HEK293 (cell line): ENCODE measurements around the gene PPP1R12C.
A peak's percentile ranks its signal among the peaks of the same experiment; 100 is the strongest.

Experiments
- BCL11A ChIP-seq: fragments of 450-650 bp; formaldehyde crosslinking; IDR thresholded peaks from 2 replicates; pipeline ENCODE4 v1.5.1; 2016; ENCODE audit warnings: low read depth, missing biosample characterization, missing genetic modification characterization
- FEZF1 ChIP-seq: fragments of 450-650 bp; formaldehyde crosslinking; IDR thresholded peaks from 2 replicates; pipeline ENCODE4 v1.5.1; 2016; ENCODE audit warnings: missing biosample characterization, missing genetic modification characterization
- OVOL3 ChIP-seq: fragments of 450-650 bp; formaldehyde crosslinking; IDR thresholded peaks from 2 replicates; pipeline ENCODE4 v1.5.1; 2016; ENCODE audit warnings: missing biosample characterization, missing genetic modification characterization
- SCRT2 ChIP-seq: fragments of 450-650 bp; formaldehyde crosslinking; IDR thresholded peaks from 2 replicates; pipeline ENCODE4 v1.5.1; 2016; ENCODE audit warnings: missing biosample characterization, missing genetic modification characterization
- WT1 ChIP-seq: fragments of 450-650 bp; formaldehyde crosslinking; IDR thresholded peaks from 2 replicates; pipeline ENCODE4 v1.5.1; 2016; ENCODE audit warnings: missing biosample characterization, missing genetic modification characterization
- YY1 ChIP-seq: fragments of 450-650 bp; formaldehyde crosslinking; IDR thresholded peaks from 2 replicates; pipeline ENCODE4 v1.5.1; 2018; ENCODE audit warnings: missing biosample characterization, missing genetic modification characterization
- ZBTB48 ChIP-seq: fragments of 450-650 bp; formaldehyde crosslinking; IDR thresholded peaks from 2 replicates; pipeline ENCODE4 v1.5.1; 2016; ENCODE audit warnings: missing biosample characterization, missing genetic modification characterization
- ZNF140 ChIP-seq: fragments of 450-650 bp; formaldehyde crosslinking; IDR thresholded peaks from 2 replicates; pipeline ENCODE4 v1.5.1; 2016; ENCODE audit warnings: missing biosample characterization, missing genetic modification characterization
- ZNF155 ChIP-seq: fragments of 450-650 bp; formaldehyde crosslinking; IDR thresholded peaks from 2 replicates; pipeline ENCODE4 v1.5.1; 2016; ENCODE audit warnings: missing biosample characterization, missing genetic modification characterization
- ZNF157 ChIP-seq: fragments of 450-650 bp; formaldehyde crosslinking; IDR thresholded peaks from 2 replicates; pipeline ENCODE4 v1.5.1; 2016; ENCODE audit warnings: missing biosample characterization, missing genetic modification characterization
- ZNF174 ChIP-seq: fragments of 450-650 bp; formaldehyde crosslinking; IDR thresholded peaks from 2 replicates; pipeline ENCODE4 v1.5.0; 2017; ENCODE audit warnings: missing biosample characterization, mild to moderate bottlenecking, missing genetic modification characterization
- ZNF175 ChIP-seq: fragments of 450-650 bp; formaldehyde crosslinking; IDR thresholded peaks from 2 replicates; pipeline ENCODE4 v1.5.1; 2016; ENCODE audit warnings: missing biosample characterization, missing genetic modification characterization
- ZNF239 ChIP-seq: fragments of 450-650 bp; formaldehyde crosslinking; IDR thresholded peaks from 2 replicates; pipeline ENCODE4 v1.5.1; 2016; ENCODE audit warnings: missing biosample characterization, missing genetic modification characterization
- ZNF311 ChIP-seq: fragments of 450-650 bp; formaldehyde crosslinking; IDR thresholded peaks from 2 replicates; pipeline ENCODE4 v1.5.1; 2017; ENCODE audit warnings: missing biosample characterization, missing genetic modification characterization, borderline replicate concordance
- ZNF354C ChIP-seq: fragments of 450-650 bp; formaldehyde crosslinking; IDR thresholded peaks from 2 replicates; pipeline ENCODE4 v1.5.1; 2016; ENCODE audit warnings: missing biosample characterization, missing genetic modification characterization, low read depth, borderline replicate concordance
- ZNF366 ChIP-seq: fragments of 450-650 bp; formaldehyde crosslinking; conservative IDR thresholded peaks from 2 replicates; pipeline ENCODE4 v1.5.1; 2016; ENCODE audit warnings: missing biosample characterization, missing genetic modification characterization
- ZNF404 ChIP-seq: fragments of 450-650 bp; formaldehyde crosslinking; IDR thresholded peaks from 2 replicates; pipeline ENCODE4 v1.5.1; 2017; ENCODE audit warnings: missing biosample characterization, missing genetic modification characterization
- ZNF426 ChIP-seq: fragments of 450-650 bp; formaldehyde crosslinking; IDR thresholded peaks from 2 replicates; pipeline ENCODE4 v1.5.1; 2017; ENCODE audit warnings: missing biosample characterization, missing genetic modification characterization, mild to moderate bottlenecking, inconsistent platforms, moderate library complexity
- ZNF514 ChIP-seq: fragments of 450-650 bp; formaldehyde crosslinking; IDR thresholded peaks from 2 replicates; pipeline ENCODE4 v1.5.1; 2016; ENCODE audit warnings: missing biosample characterization, missing genetic modification characterization
- ZNF521 ChIP-seq: fragments of 450-650 bp; formaldehyde crosslinking; IDR thresholded peaks from 2 replicates; pipeline ENCODE4 v1.5.1; 2017; ENCODE audit warnings: missing biosample characterization, mild to moderate bottlenecking, missing genetic modification characterization
- ZNF544 ChIP-seq: fragments of 450-650 bp; formaldehyde crosslinking; IDR thresholded peaks from 2 replicates; pipeline ENCODE4 v1.5.0; 2017; ENCODE audit warnings: missing biosample characterization, missing genetic modification characterization
- ZNF548 ChIP-seq: fragments of 450-650 bp; formaldehyde crosslinking; IDR thresholded peaks from 2 replicates; pipeline ENCODE4 v1.5.1; 2016; ENCODE audit warnings: missing biosample characterization, missing genetic modification characterization
- ZNF549 ChIP-seq: fragments of 450-650 bp; IDR thresholded peaks from 2 replicates; pipeline ENCODE4 v1.5.1; 2018; ENCODE audit warnings: missing biosample characterization, missing genetic modification characterization, mild to moderate bottlenecking, inconsistent platforms, moderate library complexity
- ZNF555 ChIP-seq: fragments of 450-650 bp; formaldehyde crosslinking; conservative IDR thresholded peaks from 2 replicates; pipeline ENCODE4 v1.5.1; 2017; ENCODE audit warnings: missing biosample characterization, mild to moderate bottlenecking, missing genetic modification characterization, inconsistent platforms
- ZNF560 ChIP-seq: fragments of 450-650 bp; formaldehyde crosslinking; IDR thresholded peaks from 2 replicates; pipeline ENCODE4 v1.5.1; 2017; ENCODE audit warnings: missing biosample characterization, missing genetic modification characterization, borderline replicate concordance
- ZNF596 ChIP-seq: fragments of 450-650 bp; IDR thresholded peaks from 2 replicates; pipeline ENCODE4 v1.5.0; 2018; ENCODE audit warnings: missing biosample characterization, mild to moderate bottlenecking, missing genetic modification characterization, moderate library complexity
- TF ChIP-seq, protein P1 (sequence below): fragments of 450-650 bp; formaldehyde crosslinking; IDR thresholded peaks from 2 replicates; pipeline ENCODE4 v1.5.1; 2016; ENCODE audit warnings: missing biosample characterization, missing genetic modification characterization, borderline replicate concordance
- TF ChIP-seq, protein P2 (sequence below): fragments of 450-650 bp; formaldehyde crosslinking; IDR thresholded peaks from 2 replicates; pipeline ENCODE4 v1.5.1; 2016; ENCODE audit warnings: missing biosample characterization, missing genetic modification characterization, low read depth
- TF ChIP-seq, protein P3 (sequence below): fragments of 450-650 bp; formaldehyde crosslinking; IDR thresholded peaks from 2 replicates; pipeline ENCODE4 v1.5.1; 2017; ENCODE audit warnings: missing biosample characterization, missing genetic modification characterization
- TF ChIP-seq, protein P4 (sequence below): IDR thresholded peaks from 2 replicates; pipeline ENCODE4 v1.6.1; 2011; ENCODE audit warnings: mild to moderate bottlenecking, low read depth, low read length, borderline replicate concordance
- TF ChIP-seq, protein P5 (sequence below): fragments of 450-650 bp; formaldehyde crosslinking; conservative IDR thresholded peaks from 2 replicates; pipeline ENCODE4 v1.5.1; 2016; ENCODE audit warnings: low read depth, missing biosample characterization, missing genetic modification characterization

The PPP1R12C gene

DNA sequence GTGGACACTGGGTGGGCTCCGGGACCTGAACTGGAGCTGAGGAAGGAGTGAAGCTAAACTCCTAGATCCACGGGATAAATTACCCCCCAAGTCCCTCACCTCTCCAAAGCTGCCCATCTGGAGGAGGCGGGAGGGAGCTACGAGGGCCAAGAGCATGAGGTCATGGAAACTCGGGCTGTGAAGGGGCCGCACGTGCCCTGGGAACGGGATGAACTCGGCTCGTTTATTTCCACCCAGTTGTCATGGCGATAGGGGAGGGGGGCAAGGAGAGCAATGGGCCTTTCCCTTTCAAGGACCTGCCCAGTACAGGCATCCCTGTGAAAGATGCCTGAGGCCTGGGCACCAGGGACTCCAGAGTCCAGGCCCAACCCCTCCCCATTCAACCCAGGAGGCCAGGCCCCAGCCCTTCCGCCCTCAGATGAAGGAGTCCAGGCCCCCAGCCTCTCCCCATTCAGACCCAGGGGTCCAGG, 3.8 kb downstream of the PPP1R12C start (continued):
- TF ChIP-seq ZNF311 (tag by site-specific recombination) (no peak), ZNF548 (tag by site-specific recombination) (no peak), ZNF239 (tag by site-specific recombination) (no peak), ZNF555 (no peak), ZNF544 (tag by site-specific recombination) (no peak), ZNF560 (tag by site-specific recombination) (no peak), ZNF404 (no peak), ZNF596 (tag by site-specific recombination) (no peak), ZNF175 (tag by site-specific recombination) (no peak), OVOL3 (tag by site-specific recombination) (no peak), ZNF514 (tag by site-specific recombination) (no peak), ZNF140 (tag by site-specific recombination) (no peak), ZNF366 (tag by site-specific recombination) (peak; percentile 31; the same call in 1 of the 2 replicates), ZNF157 (no peak), FEZF1 (tag by site-specific recombination) (no peak), SCRT2 (tag by site-specific recombination) (no peak), ZNF549 (tag by site-specific recombination) (no peak), YY1 (tag by site-specific recombination) (no peak), BCL11A (no peak), ZNF426 (no peak), ZNF155 (tag by site-specific recombination) (no peak), ZNF174 (tag by site-specific recombination) (no peak), WT1 (tag by site-specific recombination) (no peak), ZBTB48 (tag by site-specific recombination) (no peak), ZNF521 (no peak), ZNF354C (tag by site-specific recombination) (no peak)
- TF ChIP-seq, protein P1, sequence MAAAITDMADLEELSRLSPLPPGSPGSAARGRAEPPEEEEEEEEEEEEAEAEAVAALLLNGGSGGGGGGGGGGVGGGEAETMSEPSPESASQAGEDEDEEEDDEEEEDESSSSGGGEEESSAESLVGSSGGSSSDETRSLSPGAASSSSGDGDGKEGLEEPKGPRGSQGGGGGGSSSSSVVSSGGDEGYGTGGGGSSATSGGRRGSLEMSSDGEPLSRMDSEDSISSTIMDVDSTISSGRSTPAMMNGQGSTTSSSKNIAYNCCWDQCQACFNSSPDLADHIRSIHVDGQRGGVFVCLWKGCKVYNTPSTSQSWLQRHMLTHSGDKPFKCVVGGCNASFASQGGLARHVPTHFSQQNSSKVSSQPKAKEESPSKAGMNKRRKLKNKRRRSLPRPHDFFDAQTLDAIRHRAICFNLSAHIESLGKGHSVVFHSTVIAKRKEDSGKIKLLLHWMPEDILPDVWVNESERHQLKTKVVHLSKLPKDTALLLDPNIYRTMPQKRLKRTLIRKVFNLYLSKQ: no peak
- TF ChIP-seq, protein P2, sequence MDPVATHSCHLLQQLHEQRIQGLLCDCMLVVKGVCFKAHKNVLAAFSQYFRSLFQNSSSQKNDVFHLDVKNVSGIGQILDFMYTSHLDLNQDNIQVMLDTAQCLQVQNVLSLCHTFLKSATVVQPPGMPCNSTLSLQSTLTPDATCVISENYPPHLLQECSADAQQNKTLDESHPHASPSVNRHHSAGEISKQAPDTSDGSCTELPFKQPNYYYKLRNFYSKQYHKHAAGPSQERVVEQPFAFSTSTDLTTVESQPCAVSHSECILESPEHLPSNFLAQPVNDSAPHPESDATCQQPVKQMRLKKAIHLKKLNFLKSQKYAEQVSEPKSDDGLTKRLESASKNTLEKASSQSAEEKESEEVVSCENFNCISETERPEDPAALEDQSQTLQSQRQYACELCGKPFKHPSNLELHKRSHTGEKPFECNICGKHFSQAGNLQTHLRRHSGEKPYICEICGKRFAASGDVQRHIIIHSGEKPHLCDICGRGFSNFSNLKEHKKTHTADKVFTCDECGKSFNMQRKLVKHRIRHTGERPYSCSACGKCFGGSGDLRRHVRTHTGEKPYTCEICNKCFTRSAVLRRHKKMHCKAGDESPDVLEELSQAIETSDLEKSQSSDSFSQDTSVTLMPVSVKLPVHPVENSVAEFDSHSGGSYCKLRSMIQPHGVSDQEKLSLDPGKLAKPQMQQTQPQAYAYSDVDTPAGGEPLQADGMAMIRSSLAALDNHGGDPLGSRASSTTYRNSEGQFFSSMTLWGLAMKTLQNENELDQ (tag by site-specific recombination): no peak
- TF ChIP-seq, protein P3, sequence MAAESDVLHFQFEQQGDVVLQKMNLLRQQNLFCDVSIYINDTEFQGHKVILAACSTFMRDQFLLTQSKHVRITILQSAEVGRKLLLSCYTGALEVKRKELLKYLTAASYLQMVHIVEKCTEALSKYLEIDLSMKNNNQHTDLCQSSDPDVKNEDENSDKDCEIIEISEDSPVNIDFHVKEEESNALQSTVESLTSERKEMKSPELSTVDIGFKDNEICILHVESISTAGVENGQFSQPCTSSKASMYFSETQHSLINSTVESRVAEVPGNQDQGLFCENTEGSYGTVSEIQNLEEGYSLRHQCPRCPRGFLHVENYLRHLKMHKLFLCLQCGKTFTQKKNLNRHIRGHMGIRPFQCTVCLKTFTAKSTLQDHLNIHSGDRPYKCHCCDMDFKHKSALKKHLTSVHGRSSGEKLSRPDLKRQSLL: no peak
- TF ChIP-seq, protein P4, sequence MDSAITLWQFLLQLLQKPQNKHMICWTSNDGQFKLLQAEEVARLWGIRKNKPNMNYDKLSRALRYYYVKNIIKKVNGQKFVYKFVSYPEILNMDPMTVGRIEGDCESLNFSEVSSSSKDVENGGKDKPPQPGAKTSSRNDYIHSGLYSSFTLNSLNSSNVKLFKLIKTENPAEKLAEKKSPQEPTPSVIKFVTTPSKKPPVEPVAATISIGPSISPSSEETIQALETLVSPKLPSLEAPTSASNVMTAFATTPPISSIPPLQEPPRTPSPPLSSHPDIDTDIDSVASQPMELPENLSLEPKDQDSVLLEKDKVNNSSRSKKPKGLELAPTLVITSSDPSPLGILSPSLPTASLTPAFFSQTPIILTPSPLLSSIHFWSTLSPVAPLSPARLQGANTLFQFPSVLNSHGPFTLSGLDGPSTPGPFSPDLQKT: no peak
- TF ChIP-seq, protein P5, sequence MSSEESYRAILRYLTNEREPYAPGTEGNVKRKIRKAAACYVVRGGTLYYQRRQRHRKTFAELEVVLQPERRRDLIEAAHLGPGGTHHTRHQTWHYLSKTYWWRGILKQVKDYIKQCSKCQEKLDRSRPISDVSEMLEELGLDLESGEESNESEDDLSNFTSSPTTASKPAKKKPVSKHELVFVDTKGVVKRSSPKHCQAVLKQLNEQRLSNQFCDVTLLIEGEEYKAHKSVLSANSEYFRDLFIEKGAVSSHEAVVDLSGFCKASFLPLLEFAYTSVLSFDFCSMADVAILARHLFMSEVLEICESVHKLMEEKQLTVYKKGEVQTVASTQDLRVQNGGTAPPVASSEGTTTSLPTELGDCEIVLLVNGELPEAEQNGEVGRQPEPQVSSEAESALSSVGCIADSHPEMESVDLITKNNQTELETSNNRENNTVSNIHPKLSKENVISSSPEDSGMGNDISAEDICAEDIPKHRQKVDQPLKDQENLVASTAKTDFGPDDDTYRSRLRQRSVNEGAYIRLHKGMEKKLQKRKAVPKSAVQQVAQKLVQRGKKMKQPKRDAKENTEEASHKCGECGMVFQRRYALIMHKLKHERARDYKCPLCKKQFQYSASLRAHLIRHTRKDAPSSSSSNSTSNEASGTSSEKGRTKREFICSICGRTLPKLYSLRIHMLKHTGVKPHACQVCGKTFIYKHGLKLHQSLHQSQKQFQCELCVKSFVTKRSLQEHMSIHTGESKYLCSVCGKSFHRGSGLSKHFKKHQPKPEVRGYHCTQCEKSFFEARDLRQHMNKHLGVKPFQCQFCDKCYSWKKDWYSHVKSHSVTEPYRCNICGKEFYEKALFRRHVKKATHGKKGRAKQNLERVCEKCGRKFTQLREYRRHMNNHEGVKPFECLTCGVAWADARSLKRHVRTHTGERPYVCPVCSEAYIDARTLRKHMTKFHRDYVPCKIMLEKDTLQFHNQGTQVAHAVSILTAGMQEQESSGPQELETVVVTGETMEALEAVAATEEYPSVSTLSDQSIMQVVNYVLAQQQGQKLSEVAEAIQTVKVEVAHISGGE: no peak
